NCI-H1436 treated with DMSO at 0.1 percent for 48 hours (cell line): Measurements from ENCODE around the gene NTNG1.
"Not testable (repeated sequence)": the region's sequence is repeated elsewhere in the genome, so short reads cannot be mapped to it uniquely, and the experiment has no call there.

ENCODE experiments used
- DNase-seq: peaks from one replicate; lab custom pipeline; 2025; lab: John Stamatoyannopoulos, UW

Gene NTNG1

GRCh38 chr1:107200631-107201030, 59.8 kb downstream of the NTNG1 start:
- no peak for DNase-seq

- DNase-seq = no peak
These were observed 61.2 kb downstream of the NTNG1 start for GRCh38 chr1:107202007-107202406.

- no peak for DNase-seq
These were observed 72.4 kb downstream of the NTNG1 start for GRCh38 chr1:107213225-107213624.

- no peak for DNase-seq
These were observed 79.2 kb downstream of the NTNG1 start for GRCh38 chr1:107220036-107220435.

- DNase-seq = no peak
These were observed 84.9 kb downstream of the NTNG1 start for GRCh38 chr1:107225706-107226105.

GRCh38 chr1:107228704-107229371, 88.0 kb downstream of the NTNG1 start:
- DNase-seq = no peak

- no peak for DNase-seq
These were observed 88.9 kb downstream of the NTNG1 start for GRCh38 chr1:107229711-107230110.

- no peak for DNase-seq
These were observed 89.3 kb downstream of the NTNG1 start for GRCh38 chr1:107230121-107230520.

GRCh38 chr1:107231291-107231690, 90.5 kb downstream of the NTNG1 start:
- no peak for DNase-seq

- no peak for DNase-seq
These were observed 91.6 kb downstream of the NTNG1 start for GRCh38 chr1:107232426-107232825.

- not testable (repeated sequence) for DNase-seq
These were observed 95.9 kb downstream of the NTNG1 start for GRCh38 chr1:107236760-107237159.

GRCh38 chr1:107243461-107243860, 102.6 kb downstream of the NTNG1 start:
- DNase-seq = no peak

- no peak for DNase-seq
These were observed 104.1 kb downstream of the NTNG1 start for GRCh38 chr1:107244709-107245500.

- no peak for DNase-seq
These were observed 106.0 kb downstream of the NTNG1 start for GRCh38 chr1:107246775-107247345.

- DNase-seq = no peak
These were observed 106.8 kb downstream of the NTNG1 start for GRCh38 chr1:107247679-107248078.

- DNase-seq = no peak
These were observed 109.3 kb downstream of the NTNG1 start for GRCh38 chr1:107250169-107250568.

GRCh38 chr1:107251083-107251482, 110.2 kb downstream of the NTNG1 start:
- DNase-seq = no peak

- no peak for DNase-seq
These were observed 111.0 kb downstream of the NTNG1 start for GRCh38 chr1:107251839-107252238.

- DNase-seq = no peak
These were observed 111.4 kb downstream of the NTNG1 start for GRCh38 chr1:107252271-107252670.

GRCh38 chr1:107254306-107254705, 113.5 kb downstream of the NTNG1 start:
- DNase-seq = no peak

GRCh38 chr1:107255469-107255868, 114.6 kb downstream of the NTNG1 start:
- DNase-seq = no peak

- no peak for DNase-seq
These were observed 121.8 kb downstream of the NTNG1 start for GRCh38 chr1:107262467-107263286.
